ENCODE measurements around the gene LGI4.

Gene LGI4

GRCh38 chr19:35123573-35123972 lies 11.3 kb downstream of the LGI4 start:
- DNase-seq (ENCODE audit: low spot score) = no peak

- no peak for DNase-seq (ENCODE audit: low spot score)
Observed at GRCh38 chr19:35122687-35123551, 11.9 kb downstream of the LGI4 start.

- no peak for DNase-seq (ENCODE audit: low spot score)
Observed at GRCh38 chr19:35120898-35121297, 14.0 kb downstream of the LGI4 start.

GRCh38 chr19:35120492-35120891 lies 14.4 kb downstream of the LGI4 start:
- DNase-seq (ENCODE audit: low spot score) = no peak

GRCh38 chr19:35119578-35120155 lies 15.2 kb downstream of the LGI4 start:
- no peak for DNase-seq (ENCODE audit: low spot score)

GRCh38 chr19:35119091-35119490 lies 15.8 kb downstream of the LGI4 start:
- DNase-seq (ENCODE audit: low spot score) = no peak

- DNase-seq (ENCODE audit: low spot score) = no peak
Observed at GRCh38 chr19:35118268-35119020, 16.4 kb downstream of the LGI4 start.

- no peak for DNase-seq (ENCODE audit: low spot score)
Observed at GRCh38 chr19:35117799-35118198, 17.1 kb downstream of the LGI4 start.

- no peak for DNase-seq (ENCODE audit: low spot score)
Observed at GRCh38 chr19:35117116-35117515, 17.7 kb downstream of the LGI4 start.

- no peak for DNase-seq (ENCODE audit: low spot score)
Observed at GRCh38 chr19:35116072-35116801, 18.6 kb downstream of the LGI4 start.

- DNase-seq (ENCODE audit: low spot score) = no peak
Observed at GRCh38 chr19:35115177-35115951, 19.5 kb downstream of the LGI4 start, which contains the start of gene FXYD3. FXYD3 (plus strand) TSS chr19:35115823; CDS start chr19:35119377, 3,554 bp downstream.

GRCh38 chr19:35114353-35115176 lies 20.3 kb downstream of the LGI4 start:
- peak; percentile 68 for DNase-seq (ENCODE audit: low spot score)

GRCh38 chr19:35112995-35113688 lies 21.7 kb downstream of the LGI4 start:
- DNase-seq (ENCODE audit: low spot score) = no peak

- DNase-seq (ENCODE audit: low spot score) = no peak
Observed at GRCh38 chr19:35110974-35111373, 23.9 kb downstream of the LGI4 start.

- no peak for DNase-seq (ENCODE audit: low spot score)
Observed at GRCh38 chr19:35109395-35110112, 25.3 kb downstream of the LGI4 start.

- DNase-seq (ENCODE audit: low spot score) = no peak
Observed at GRCh38 chr19:35108730-35109129, 26.1 kb downstream of the LGI4 start.

- no peak for DNase-seq (ENCODE audit: low spot score)
Observed at GRCh38 chr19:35107545-35107944, 27.3 kb downstream of the LGI4 start.

- no peak for DNase-seq (ENCODE audit: low spot score)
Observed at GRCh38 chr19:35106898-35107541, 27.8 kb downstream of the LGI4 start.

GRCh38 chr19:35106291-35106583 lies 28.6 kb downstream of the LGI4 start:
- DNase-seq (ENCODE audit: low spot score) = no peak
